NT2/D1 (cell line): ENCODE measurements around the gene PRSS57.

Source experiments
- SUZ12 ChIP-seq: IDR thresholded peaks from 2 replicates; pipeline ENCODE4 v1.6.1; 2011; ENCODE audit not compliant: insufficient read length, insufficient read depth; ENCODE audit errors: extremely low read depth
- YY1 ChIP-seq: IDR thresholded peaks from 2 replicates; pipeline ENCODE4 v1.6.1; 2011; ENCODE audit not compliant: insufficient read length, insufficient read depth
- ZNF274 ChIP-seq: IDR thresholded peaks from 2 replicates; pipeline ENCODE4 v1.6.1; 2011; ENCODE audit warnings: mild to moderate bottlenecking, low read depth, low read length

DNA sequence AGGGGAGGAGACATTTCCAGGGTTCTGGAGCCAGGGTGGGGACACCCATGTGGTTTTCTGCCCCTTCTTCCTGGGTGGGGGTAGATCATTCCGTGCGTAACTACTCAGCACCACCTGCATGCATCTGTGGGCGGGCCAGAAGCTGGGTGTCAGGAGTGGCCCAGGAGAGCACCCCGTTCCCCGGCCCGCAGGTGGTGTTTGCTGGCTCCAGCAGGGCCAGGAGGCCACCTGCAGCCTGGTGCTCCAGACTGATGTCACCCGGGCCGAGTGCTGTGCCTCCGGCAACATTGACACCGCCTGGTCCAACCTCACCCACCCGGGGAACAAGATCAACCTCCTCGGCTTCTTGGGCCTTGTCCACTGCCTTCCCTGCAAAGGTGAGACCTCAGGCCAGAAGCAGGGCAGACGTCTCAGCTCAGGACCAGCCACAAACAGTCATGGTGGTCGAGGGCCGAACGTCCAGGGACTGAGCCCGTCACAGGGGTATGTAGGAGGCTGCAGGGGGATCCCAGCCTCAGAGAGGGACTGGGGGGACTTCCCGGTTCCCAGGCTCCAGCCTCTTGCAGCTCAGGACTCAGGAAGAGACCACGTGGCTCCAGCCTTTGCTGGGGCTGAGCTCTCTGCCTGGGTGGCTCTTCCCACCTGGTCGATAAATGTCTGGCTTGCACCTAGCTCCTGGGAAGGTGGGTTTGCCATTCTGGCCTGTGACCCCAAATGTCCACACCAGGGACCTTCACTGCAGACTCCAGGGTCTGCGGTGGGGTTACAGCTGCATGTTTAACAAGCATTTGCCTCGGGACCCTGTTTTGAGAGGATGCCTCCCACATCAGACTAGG is 17.4 kb downstream of the PRSS57 start:
- no peak for TF ChIP-seq ZNF274
- no peak for TF ChIP-seq YY1
- TF ChIP-seq SUZ12, result no peak
